Measurements from ENCODE around the gene FUT2.

DNA sequence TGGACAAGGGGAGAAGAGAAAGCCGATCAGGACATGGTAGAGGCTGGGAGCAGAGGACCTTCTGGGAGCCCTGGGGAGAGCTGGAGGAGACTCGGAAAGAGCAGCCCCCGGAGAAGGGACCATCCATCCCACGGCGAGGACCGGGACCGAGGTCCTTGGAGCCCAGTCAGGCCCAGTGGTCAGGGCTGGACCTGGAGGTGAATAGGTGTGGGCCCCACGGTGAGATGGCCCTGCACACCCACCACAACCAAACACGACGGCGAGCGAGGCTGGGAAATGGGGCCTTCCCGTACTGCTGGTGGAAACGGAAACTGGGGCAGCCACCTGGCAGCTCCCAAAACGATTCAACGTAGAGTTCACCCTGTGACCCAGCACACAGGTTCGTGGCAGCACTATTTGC, 19.3 kb upstream of the FUT2 start:
- TF ChIP-seq, protein P1, sequence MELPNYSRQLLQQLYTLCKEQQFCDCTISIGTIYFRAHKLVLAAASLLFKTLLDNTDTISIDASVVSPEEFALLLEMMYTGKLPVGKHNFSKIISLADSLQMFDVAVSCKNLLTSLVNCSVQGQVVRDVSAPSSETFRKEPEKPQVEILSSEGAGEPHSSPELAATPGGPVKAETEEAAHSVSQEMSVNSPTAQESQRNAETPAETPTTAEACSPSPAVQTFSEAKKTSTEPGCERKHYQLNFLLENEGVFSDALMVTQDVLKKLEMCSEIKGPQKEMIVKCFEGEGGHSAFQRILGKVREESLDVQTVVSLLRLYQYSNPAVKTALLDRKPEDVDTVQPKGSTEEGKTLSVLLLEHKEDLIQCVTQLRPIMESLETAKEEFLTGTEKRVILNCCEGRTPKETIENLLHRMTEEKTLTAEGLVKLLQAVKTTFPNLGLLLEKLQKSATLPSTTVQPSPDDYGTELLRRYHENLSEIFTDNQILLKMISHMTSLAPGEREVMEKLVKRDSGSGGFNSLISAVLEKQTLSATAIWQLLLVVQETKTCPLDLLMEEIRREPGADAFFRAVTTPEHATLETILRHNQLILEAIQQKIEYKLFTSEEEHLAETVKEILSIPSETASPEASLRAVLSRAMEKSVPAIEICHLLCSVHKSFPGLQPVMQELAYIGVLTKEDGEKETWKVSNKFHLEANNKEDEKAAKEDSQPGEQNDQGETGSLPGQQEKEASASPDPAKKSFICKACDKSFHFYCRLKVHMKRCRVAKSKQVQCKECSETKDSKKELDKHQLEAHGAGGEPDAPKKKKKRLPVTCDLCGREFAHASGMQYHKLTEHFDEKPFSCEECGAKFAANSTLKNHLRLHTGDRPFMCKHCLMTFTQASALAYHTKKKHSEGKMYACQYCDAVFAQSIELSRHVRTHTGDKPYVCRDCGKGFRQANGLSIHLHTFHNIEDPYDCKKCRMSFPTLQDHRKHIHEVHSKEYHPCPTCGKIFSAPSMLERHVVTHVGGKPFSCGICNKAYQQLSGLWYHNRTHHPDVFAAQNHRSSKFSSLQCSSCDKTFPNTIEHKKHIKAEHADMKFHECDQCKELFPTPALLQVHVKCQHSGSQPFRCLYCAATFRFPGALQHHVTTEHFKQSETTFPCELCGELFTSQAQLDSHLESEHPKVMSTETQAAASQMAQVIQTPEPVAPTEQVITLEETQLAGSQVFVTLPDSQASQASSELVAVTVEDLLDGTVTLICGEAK (IDR thresholded peaks at IDR 0.05; ENCODE audit: borderline replicate concordance): no peak
- TF ChIP-seq CEBPB (IDR thresholded peaks at IDR 0.05; ENCODE audit: borderline replicate concordance in 1 of 2, low read depth in 2 of 2, low read length in 2 of 2) (no peak), SP1 (IDR thresholded peaks at IDR 0.05; ENCODE audit: low read depth, low read length) (no peak), JUND (IDR thresholded peaks at IDR 0.05; ENCODE audit: low read depth, low read length) (no peak), CBFB (IDR thresholded peaks at IDR 0.05; ENCODE audit: low read depth) (no peak), EZH2 (IDR thresholded peaks at IDR 0.05; ENCODE audit: borderline replicate concordance, control insufficient read depth, low read depth, low read length) (no peak)

Data from GM12878 (cell line).